ENCODE results near the gene SORL1. TPM values are rescaled to one million over a fixed set of nuclear protein-coding genes. Genes with fewer than 3 reads are reported as not detected.

The SORL1 gene
- total RNA-seq, 1 donor from 2014 or later, result 20.9 TPM

GRCh38 chr11:121418625-121419114 lies 33.4 kb upstream of the SORL1 start:
- Mint-ChIP-seq H3K9me3 (no peaks in the 10 kb centered on the region), H3K4me1 (ENCODE audit: low read depth) (peaks cover 70% of the 10 kb centered on the region), H3K36me3 (ENCODE audit: low read depth) (no peaks in the 10 kb centered on the region), H3K27ac (peak overlapping the region; percentile 8), H3K27me3 (ENCODE audit: insufficient read depth) (no peaks in the 10 kb centered on the region), H3K4me3 (no peak overlapping the region)
- peak; percentile 33 for DNase-seq (ENCODE audit: low spot score)
- intact Hi-C loops (cut with micrococcal nuclease), result loop anchor here (1.0 to 2.0 kb wide), 2 partner anchors 34 to 46 kb away; partner anchors contain the start of genes SORL1 and SORL1-AS1

GRCh38 chr11:121419836-121420235 lies 32.3 kb upstream of the SORL1 start:
- Mint-ChIP-seq H3K36me3 (ENCODE audit: low read depth) (no peaks in the 10 kb centered on the region), H3K4me3 (no peak overlapping the region), H3K9me3 (no peaks in the 10 kb centered on the region), H3K27me3 (ENCODE audit: insufficient read depth) (no peaks in the 10 kb centered on the region), H3K27ac (peak overlapping the region; percentile 3), H3K4me1 (ENCODE audit: low read depth) (peaks cover 70% of the 10 kb centered on the region)
- intact Hi-C loops (cut with micrococcal nuclease), result loop anchor here (2.0 to 5.0 kb wide), 3 partner anchors 33 to 128 kb away; partner anchors contain the start of genes SC5D, SORL1 and SORL1-AS1
- DNase-seq (ENCODE audit: low spot score), result no peak

- no peak for DNase-seq (ENCODE audit: low spot score)
- H3K27me3 Mint-ChIP-seq (ENCODE audit: insufficient read depth), result no peaks in the 10 kb centered on the region
- intact Hi-C loops (cut with micrococcal nuclease), result loop anchor here (5.0 kb wide), 2 partner anchors 53 to 128 kb away; partner anchors contain the start of gene SC5D
- H3K27ac Mint-ChIP-seq, result peak overlapping the region; percentile 6
- peak overlapping the region; percentile 28 for H3K4me3 Mint-ChIP-seq
- H3K9me3 Mint-ChIP-seq, result peaks cover 5% of the 10 kb centered on the region
- H3K4me1 Mint-ChIP-seq (ENCODE audit: low read depth), result peaks cover 65% of the 10 kb centered on the region
- H3K36me3 Mint-ChIP-seq (ENCODE audit: low read depth), result peaks cover 3% of the 10 kb centered on the region
Measured at GRCh38 chr11:121420398-121420797, 31.7 kb upstream of the SORL1 start.

GRCh38 chr11:121421149-121421901 lies 30.8 kb upstream of the SORL1 start:
- Mint-ChIP-seq H3K9me3 (peaks cover 11% of the 10 kb centered on the region), H3K36me3 (ENCODE audit: low read depth) (peaks cover 3% of the 10 kb centered on the region), H3K27ac (peak overlapping the region; percentile 25), H3K4me1 (ENCODE audit: low read depth) (peaks cover 59% of the 10 kb centered on the region), H3K4me3 (no peak overlapping the region), H3K27me3 (ENCODE audit: insufficient read depth) (peaks cover 2% of the 10 kb centered on the region)
- intact Hi-C loops (cut with micrococcal nuclease), result loop anchor here (5.0 kb wide), 2 partner anchors 54 to 129 kb away; partner anchors contain the start of gene SC5D
- no peak for DNase-seq (ENCODE audit: low spot score)

GRCh38 chr11:121422675-121423074 lies 29.4 kb upstream of the SORL1 start:
- intact Hi-C loops (cut with micrococcal nuclease), result loop anchor here (5.0 kb wide), 2 partner anchors 55 to 130 kb away; partner anchors contain the start of gene SC5D
- H3K4me1 Mint-ChIP-seq (ENCODE audit: low read depth), result peaks cover 53% of the 10 kb centered on the region
- peaks cover 2% of the 10 kb centered on the region for H3K27me3 Mint-ChIP-seq (ENCODE audit: insufficient read depth)
- no peak overlapping the region for H3K27ac Mint-ChIP-seq
- H3K4me3 Mint-ChIP-seq, result no peak overlapping the region
- DNase-seq (ENCODE audit: low spot score), result no peak
- H3K9me3 Mint-ChIP-seq, result peaks cover 11% of the 10 kb centered on the region
- H3K36me3 Mint-ChIP-seq (ENCODE audit: low read depth), result peaks cover 3% of the 10 kb centered on the region

- DNase-seq (ENCODE audit: low spot score), result no peak
- peaks cover 11% of the 10 kb centered on the region for H3K9me3 Mint-ChIP-seq
- no peak overlapping the region for H3K27ac Mint-ChIP-seq
- no peak overlapping the region for H3K4me3 Mint-ChIP-seq
- peaks cover 29% of the 10 kb centered on the region for H3K4me1 Mint-ChIP-seq (ENCODE audit: low read depth)
- intact Hi-C loops (cut with micrococcal nuclease), result no loop called here
- peaks cover 3% of the 10 kb centered on the region for H3K36me3 Mint-ChIP-seq (ENCODE audit: low read depth)
- H3K27me3 Mint-ChIP-seq (ENCODE audit: insufficient read depth), result peaks cover 5% of the 10 kb centered on the region
Measured at GRCh38 chr11:121425828-121426227, 26.3 kb upstream of the SORL1 start.

GRCh38 chr11:121426476-121427399 lies 25.4 kb upstream of the SORL1 start:
- H3K27me3 Mint-ChIP-seq (ENCODE audit: insufficient read depth), result peaks cover 5% of the 10 kb centered on the region
- no peak for DNase-seq (ENCODE audit: low spot score)
- peaks cover 4% of the 10 kb centered on the region for H3K36me3 Mint-ChIP-seq (ENCODE audit: low read depth)
- H3K4me3 Mint-ChIP-seq, result peak overlapping the region; percentile 63
- peaks cover 11% of the 10 kb centered on the region for H3K9me3 Mint-ChIP-seq
- intact Hi-C loops (cut with micrococcal nuclease), result no loop called here
- H3K27ac Mint-ChIP-seq, result no peak overlapping the region
- H3K4me1 Mint-ChIP-seq (ENCODE audit: low read depth), result peaks cover 23% of the 10 kb centered on the region

GRCh38 chr11:121427400-121427744 lies 24.7 kb upstream of the SORL1 start:
- Mint-ChIP-seq H3K9me3 (peaks cover 11% of the 10 kb centered on the region), H3K36me3 (ENCODE audit: low read depth) (peaks cover 5% of the 10 kb centered on the region), H3K4me3 (no peak overlapping the region), H3K27me3 (ENCODE audit: insufficient read depth) (peaks cover 5% of the 10 kb centered on the region), H3K27ac (no peak overlapping the region), H3K4me1 (ENCODE audit: low read depth) (peaks cover 23% of the 10 kb centered on the region)
- intact Hi-C loops (cut with micrococcal nuclease), result no loop called here
- no peak for DNase-seq (ENCODE audit: low spot score)

- intact Hi-C loops (cut with micrococcal nuclease), result no loop called here
- H3K36me3 Mint-ChIP-seq (ENCODE audit: low read depth), result peaks cover 5% of the 10 kb centered on the region
- peaks cover 11% of the 10 kb centered on the region for H3K9me3 Mint-ChIP-seq
- H3K4me3 Mint-ChIP-seq, result no peak overlapping the region
- no peak for DNase-seq (ENCODE audit: low spot score)
- H3K4me1 Mint-ChIP-seq (ENCODE audit: low read depth), result peaks cover 16% of the 10 kb centered on the region
- peaks cover 5% of the 10 kb centered on the region for H3K27me3 Mint-ChIP-seq (ENCODE audit: insufficient read depth)
- H3K27ac Mint-ChIP-seq, result no peak overlapping the region
Measured at GRCh38 chr11:121429556-121429955, 22.6 kb upstream of the SORL1 start.

- intact Hi-C loops (cut with micrococcal nuclease), result loop anchor here (1.0 kb wide), 5 partner anchors 20 to 158 kb away; partner anchors contain the start of genes SORL1 and SORL1-AS1
- peaks cover 6% of the 10 kb centered on the region for H3K36me3 Mint-ChIP-seq (ENCODE audit: low read depth)
- H3K4me3 Mint-ChIP-seq, result no peak overlapping the region
- H3K27ac Mint-ChIP-seq, result peak overlapping the region; percentile 36
- no peaks in the 10 kb centered on the region for H3K9me3 Mint-ChIP-seq
- H3K4me1 Mint-ChIP-seq (ENCODE audit: low read depth), result peaks cover 27% of the 10 kb centered on the region
- no peak for DNase-seq (ENCODE audit: low spot score)
- H3K27me3 Mint-ChIP-seq (ENCODE audit: insufficient read depth), result peaks cover 3% of the 10 kb centered on the region
Measured at GRCh38 chr11:121431820-121432526, 20.1 kb upstream of the SORL1 start.

GRCh38 chr11:121435132-121435531 lies 17.0 kb upstream of the SORL1 start:
- intact Hi-C loops (cut with micrococcal nuclease), result no loop called here
- Mint-ChIP-seq H3K4me1 (ENCODE audit: low read depth) (peaks cover 44% of the 10 kb centered on the region), H3K27ac (no peak overlapping the region), H3K27me3 (ENCODE audit: insufficient read depth) (no peaks in the 10 kb centered on the region), H3K36me3 (ENCODE audit: low read depth) (peaks cover 7% of the 10 kb centered on the region), H3K4me3 (no peak overlapping the region), H3K9me3 (no peaks in the 10 kb centered on the region)
- no peak for DNase-seq (ENCODE audit: low spot score)

All from activated T-helper 1 cell treated with anti-CD3 and anti-CD28 coated beads, Interleukin-12 subunit alpha, Interleukin-12 subunit beta, Interleukin-2, Interleukin-4 antibody, amounts not matched to agents 30 ng/mL and 10 ng/mL and 1 ng/mL, durations not matched to agents 14 hours and 24 hours and 36 hours (primary cell).